SH-SY5Y (cell line): ENCODE measurements around the gene C17orf100.

Experiments used
- GATA2 ChIP-seq: IDR thresholded peaks from 2 replicates; pipeline ENCODE4 v1.6.1; 2011; ENCODE audit warnings: mild to moderate bottlenecking, low read depth, low read length
- GATA3 ChIP-seq: IDR thresholded peaks from 2 replicates; pipeline ENCODE4 v1.6.1; 2011; ENCODE audit warnings: low read depth, mild to moderate bottlenecking, low read length, moderate library complexity

Gene C17orf100

GRCh38 chr17:6677946-6678345, 26.4 kb downstream of the C17orf100 start:
- TF ChIP-seq GATA2 (no peak), GATA3 (no peak)

GRCh38 chr17:6679241-6679640, 27.7 kb downstream of the C17orf100 start:
- TF ChIP-seq GATA2 (no peak), GATA3 (no peak)

GRCh38 chr17:6681176-6681575, 29.6 kb downstream of the C17orf100 start:
- TF ChIP-seq GATA2 (no peak), GATA3 (no peak)

GRCh38 chr17:6681671-6682070, 30.1 kb downstream of the C17orf100 start:
- no peak for TF ChIP-seq GATA2
- no peak for TF ChIP-seq GATA3

GRCh38 chr17:6682339-6682738, 30.8 kb downstream of the C17orf100 start:
- TF ChIP-seq GATA3 (no peak), GATA2 (no peak)

- no peak for TF ChIP-seq GATA3
- no peak for TF ChIP-seq GATA2
Measured at GRCh38 chr17:6683081-6683684, 31.6 kb downstream of the C17orf100 start.

- TF ChIP-seq GATA2 (no peak), GATA3 (no peak)
Measured at GRCh38 chr17:6683730-6684459, 32.3 kb downstream of the C17orf100 start.

- no peak for TF ChIP-seq GATA2
- TF ChIP-seq GATA3: no peak
Measured at GRCh38 chr17:6684460-6684783, 32.9 kb downstream of the C17orf100 start.

GRCh38 chr17:6684881-6685767, 33.6 kb downstream of the C17orf100 start:
- no peak for TF ChIP-seq GATA2

GRCh38 chr17:6686026-6686425, 34.5 kb downstream of the C17orf100 start:
- no peak for TF ChIP-seq GATA3
- TF ChIP-seq GATA2: no peak

- TF ChIP-seq GATA2 (no peak), GATA3 (no peak)
Measured at GRCh38 chr17:6688944-6689343, 37.4 kb downstream of the C17orf100 start.

GRCh38 chr17:6690641-6691040, 39.1 kb downstream of the C17orf100 start:
- TF ChIP-seq GATA2: no peak
- no peak for TF ChIP-seq GATA3

- TF ChIP-seq GATA3 (no peak), GATA2 (no peak)
Measured at GRCh38 chr17:6691546-6691945, 40.0 kb downstream of the C17orf100 start.

- TF ChIP-seq GATA2 (no peak), GATA3 (no peak)
Measured at GRCh38 chr17:6695051-6695450, 43.5 kb downstream of the C17orf100 start.

- TF ChIP-seq GATA2 (no peak), GATA3 (no peak)
Measured at GRCh38 chr17:6695565-6695964, 44.0 kb downstream of the C17orf100 start.

GRCh38 chr17:6696906-6697305, 45.3 kb downstream of the C17orf100 start:
- TF ChIP-seq GATA3 (no peak), GATA2 (no peak)
